SKM-1 treated with dmso at 0.1 percent for 144 hours (cell line): ENCODE results near the gene WDR4.
"Not testable (repeated sequence)": the region's sequence is repeated elsewhere in the genome, so short reads cannot be mapped to it uniquely, and the experiment has no call there.

Experiments
- DNase-seq: peaks from one replicate; lab custom pipeline; 2025; ENCODE audit not compliant: unreplicated experiment; lab: John Stamatoyannopoulos, UW

The WDR4 gene

GRCh38 chr21:42854246-42855010 is 24.9 kb downstream of the WDR4 start:
- DNase-seq: no peak

GRCh38 chr21:42853621-42854020 is 25.7 kb downstream of the WDR4 start:
- no peak for DNase-seq

GRCh38 chr21:42852925-42853570 is 26.3 kb downstream of the WDR4 start:
- no peak for DNase-seq

DNA sequence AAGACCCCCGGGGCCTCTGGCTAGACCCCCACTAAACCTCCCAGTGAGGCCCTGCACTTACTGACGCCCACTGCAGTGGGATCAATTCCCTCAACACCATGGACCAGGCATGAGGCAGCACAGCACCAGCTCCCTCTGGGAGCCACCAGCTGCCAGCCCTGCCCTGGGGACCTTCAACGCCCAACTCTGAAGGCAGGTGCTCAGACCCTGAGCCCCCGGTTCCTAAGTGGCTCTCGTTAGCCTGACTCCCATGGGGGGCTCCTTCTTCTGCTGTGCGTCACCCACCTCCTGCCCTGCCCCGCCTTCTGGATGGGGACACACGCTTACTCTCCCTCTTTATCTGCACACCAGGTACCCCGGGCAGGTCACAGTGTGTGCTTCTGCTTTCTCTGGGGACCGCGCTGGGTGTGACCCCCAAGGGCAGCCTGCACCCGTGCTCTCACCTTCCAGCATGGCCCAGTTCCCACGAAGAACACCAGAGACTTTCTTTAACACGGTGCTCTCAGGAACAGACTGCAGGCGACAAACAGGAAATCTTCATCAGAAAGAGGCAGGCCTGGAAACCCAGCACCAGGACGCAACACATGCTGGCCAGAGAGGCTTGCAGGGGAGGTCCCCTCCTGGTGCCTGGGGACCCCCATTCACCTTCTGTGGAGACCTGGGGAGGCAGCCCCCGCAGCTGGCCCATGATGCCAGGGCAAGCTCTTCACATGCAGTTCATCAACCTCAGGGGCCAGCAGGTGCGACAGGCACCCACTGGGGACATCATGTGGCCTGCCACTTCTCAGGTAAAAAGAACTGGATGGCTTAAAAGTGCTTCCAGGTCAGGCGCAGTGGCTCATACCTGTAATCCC is 27.3 kb downstream of the WDR4 start:
- DNase-seq: no peak

- DNase-seq: peak; percentile 18
These were observed 28.4 kb downstream of the WDR4 start for GRCh38 chr21:42850866-42851391.

DNA sequence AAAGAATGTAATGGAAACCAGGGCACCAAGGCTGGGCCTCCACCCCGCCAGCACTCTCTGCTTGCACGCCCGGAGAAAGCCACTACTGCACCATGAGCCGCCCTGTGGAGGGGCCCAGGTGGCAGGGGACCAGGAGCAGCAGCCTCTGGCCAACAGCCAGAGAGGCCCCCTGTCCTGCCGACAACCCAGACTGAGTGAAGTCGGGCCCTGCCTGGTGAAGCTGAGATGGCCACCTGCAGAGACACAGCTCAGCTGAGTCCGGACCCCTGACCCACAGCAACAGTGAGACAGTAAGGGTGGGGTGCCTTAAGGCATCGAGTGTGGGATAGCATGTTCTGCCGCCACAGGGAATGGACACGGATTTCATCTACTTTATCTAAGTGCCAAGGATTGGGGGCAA is 28.9 kb downstream of the WDR4 start:
- DNase-seq: no peak

- no peak for DNase-seq
These were observed 29.5 kb downstream of the WDR4 start for GRCh38 chr21:42849759-42850412.

GRCh38 chr21:42848932-42849758 is 30.2 kb downstream of the WDR4 start:
- DNase-seq: no peak

DNA sequence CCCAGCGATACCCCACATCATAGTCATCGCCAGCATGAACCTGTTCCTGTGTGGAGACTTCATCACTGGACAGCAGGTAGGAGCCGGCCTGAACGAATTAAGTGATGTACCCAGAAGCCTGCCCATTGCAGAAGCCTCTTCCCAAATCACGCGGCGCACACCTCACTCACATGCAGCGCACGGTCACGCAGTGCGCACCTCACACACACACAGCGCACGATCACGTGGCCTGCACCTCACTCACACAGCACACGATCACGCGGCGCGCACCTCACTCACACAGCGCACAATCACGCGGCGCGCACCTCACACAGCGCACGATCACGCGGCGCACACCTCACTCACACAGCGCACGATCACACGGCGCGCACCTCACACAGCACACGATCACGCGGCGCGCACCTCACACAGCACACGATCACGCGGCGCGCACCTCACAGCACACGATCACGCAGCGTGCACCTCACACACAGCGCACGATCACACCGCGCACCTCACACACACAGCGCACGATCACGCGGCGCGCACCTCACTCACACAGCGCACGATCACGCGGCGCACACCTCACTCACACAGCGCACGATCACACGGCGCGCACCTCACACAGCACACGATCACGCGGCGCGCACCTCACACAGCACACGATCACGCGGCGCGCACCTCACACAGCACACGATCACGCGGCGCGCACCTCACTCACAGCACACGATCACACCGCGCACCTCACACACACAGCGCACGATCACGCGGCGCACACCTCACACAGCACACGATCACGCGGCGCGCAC is 31.0 kb downstream of the WDR4 start:
- DNase-seq: not testable (repeated sequence)

- no peak for DNase-seq
These were observed 31.6 kb downstream of the WDR4 start for GRCh38 chr21:42847726-42848125.

DNA sequence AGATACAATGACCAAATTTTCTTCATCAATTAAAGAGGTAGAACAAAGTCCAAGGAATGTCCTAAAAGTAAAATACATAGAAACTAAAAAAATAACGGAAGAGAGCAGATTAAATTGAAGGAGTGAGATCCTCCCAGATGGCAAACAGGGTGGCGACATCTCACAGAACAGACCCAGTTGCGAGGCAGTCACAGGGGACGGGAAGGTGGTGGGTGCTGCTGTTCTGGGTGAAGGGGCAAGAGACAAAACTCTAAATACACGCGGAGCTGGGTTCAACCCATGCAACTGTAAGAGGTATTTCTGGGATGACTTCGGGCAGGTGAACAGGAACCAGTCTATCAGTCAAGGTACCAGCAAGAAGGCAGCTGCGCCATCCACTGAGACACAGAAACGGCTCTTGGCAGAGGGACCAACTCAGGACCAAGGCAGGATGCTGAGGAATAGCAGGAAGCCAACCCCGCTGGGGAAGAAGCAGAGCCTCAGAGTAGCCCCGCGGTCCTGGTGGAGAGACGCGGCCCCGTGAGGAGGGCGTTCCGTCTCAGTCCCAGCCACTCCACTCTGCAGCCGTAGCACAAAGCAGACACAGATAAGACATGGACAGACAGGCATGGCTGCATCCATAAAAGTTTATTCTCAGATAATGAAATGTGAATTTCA is 32.2 kb downstream of the WDR4 start:
- DNase-seq: no peak

- DNase-seq: no peak
These were observed 33.1 kb downstream of the WDR4 start for GRCh38 chr21:42846221-42846620.

- no peak for DNase-seq
These were observed 33.9 kb downstream of the WDR4 start for GRCh38 chr21:42845296-42845965.

DNA sequence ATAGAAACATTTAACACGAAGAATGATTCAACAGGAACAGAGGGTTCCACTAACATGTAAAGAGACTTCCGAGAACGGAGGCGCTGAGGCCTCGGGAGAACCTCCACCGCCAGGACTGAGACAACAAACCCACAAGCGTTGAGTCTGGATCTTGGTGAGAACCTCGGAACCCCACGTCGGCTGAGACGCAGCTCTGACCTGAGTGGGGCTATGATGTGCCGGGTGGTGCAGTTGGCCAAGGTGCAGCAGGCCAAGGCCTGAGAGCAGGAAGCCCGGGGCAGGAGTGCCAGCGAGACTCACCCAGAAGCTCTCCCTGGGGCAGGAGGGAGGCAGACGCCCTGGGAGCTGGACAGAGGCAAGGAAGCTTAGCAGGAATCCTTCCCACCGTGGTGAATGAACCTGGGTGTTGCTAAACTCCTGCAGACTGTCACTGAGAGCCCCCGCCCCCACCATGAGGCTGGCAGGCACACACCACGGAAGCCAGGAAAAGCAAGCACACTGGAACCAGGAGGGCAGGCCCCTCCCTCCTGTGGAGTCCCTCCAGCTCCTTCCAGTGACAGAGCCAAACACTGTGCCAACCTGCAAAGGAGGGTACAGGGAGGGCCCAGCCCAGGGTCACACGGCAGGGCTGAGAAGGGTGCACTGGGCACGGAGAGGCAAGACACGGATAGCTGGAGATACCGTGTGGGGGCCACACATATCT is 34.8 kb downstream of the WDR4 start:
- no peak for DNase-seq

GRCh38 chr21:42843056-42843455 is 36.3 kb downstream of the WDR4 start:
- DNase-seq: no peak

DNA sequence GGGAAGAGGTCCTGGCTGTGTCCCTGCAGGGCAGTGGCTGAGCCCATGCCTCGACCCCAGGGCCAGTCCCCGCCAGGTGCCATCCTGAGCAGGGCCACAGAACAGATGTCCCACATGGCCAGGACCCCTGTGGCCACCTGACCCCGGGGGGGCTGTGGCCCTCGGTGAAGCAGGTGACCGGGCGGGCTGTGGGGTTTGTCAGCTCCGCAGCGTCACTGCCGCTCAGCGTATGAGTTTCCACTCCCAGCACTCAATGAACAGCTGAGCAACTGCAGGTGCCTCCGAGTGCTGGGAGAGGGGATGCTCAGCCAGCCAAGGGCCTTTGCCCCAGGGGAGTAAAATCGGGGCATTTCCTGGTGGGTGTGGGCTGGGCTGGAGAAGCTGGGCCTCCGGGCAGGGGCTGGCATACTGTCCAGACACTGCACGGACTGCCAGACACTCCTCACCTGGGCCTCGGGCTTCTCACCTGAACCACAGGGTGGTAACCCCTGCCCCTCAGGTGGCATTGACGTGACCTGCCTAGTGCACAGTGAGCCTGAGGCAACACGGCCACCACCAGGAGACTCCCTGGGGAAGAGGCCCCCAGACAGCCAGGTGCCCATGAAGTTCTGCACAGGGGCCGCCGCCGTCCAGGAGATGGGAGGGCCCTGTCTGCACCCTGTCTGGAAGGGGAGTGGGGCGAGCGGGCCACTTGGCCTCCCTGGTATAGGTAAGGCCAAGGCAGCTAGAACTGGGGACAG is 37.3 kb downstream of the WDR4 start:
- not testable (repeated sequence) for DNase-seq
